ENCODE measurements around the gene SEMA4F.

Gene SEMA4F

GRCh38 chr2:74659462-74659861 lies 5.4 kb downstream of the SEMA4F start:
- DNase-seq: no peak

DNA sequence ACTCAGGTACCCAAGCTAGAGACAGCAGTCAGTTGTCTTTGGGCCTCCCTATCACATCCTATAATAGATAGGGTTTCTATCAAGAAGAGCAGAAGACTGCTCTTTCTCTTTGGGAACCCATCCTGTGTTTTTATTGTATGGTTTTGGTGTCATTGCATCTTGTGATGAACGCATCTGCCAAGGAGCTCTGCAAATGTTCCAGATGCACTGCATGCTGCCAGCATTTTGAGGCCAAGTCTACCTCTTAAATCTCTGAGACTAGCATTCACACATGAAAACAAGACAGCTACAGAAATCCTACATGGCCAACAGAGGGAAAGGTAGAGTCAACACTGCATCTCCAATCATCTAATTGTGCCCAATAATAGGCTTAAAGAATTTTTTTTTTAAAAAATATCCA lies 14.0 kb downstream of the SEMA4F start:
- no peak for DNase-seq

DNA sequence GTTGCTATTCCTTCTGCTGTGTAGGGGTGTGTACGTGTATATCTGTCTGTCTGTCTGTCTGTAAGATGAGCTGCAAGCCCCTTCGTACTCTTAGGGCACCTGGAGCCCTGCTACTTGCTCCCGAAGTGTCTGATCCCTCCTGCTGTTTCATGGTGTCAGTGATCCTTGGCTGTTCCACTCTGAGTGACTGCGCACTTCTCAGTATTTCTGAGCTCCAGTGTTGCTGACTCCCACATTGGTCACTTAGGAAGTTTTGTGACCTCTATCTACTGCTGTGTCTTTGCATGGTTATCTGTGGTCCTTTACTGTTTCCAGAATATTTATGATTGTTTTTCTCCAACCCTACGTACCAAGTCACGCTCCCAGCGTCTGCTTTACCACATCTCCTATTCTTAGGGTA lies 16.2 kb downstream of the SEMA4F start:
- no peak for DNase-seq

DNA sequence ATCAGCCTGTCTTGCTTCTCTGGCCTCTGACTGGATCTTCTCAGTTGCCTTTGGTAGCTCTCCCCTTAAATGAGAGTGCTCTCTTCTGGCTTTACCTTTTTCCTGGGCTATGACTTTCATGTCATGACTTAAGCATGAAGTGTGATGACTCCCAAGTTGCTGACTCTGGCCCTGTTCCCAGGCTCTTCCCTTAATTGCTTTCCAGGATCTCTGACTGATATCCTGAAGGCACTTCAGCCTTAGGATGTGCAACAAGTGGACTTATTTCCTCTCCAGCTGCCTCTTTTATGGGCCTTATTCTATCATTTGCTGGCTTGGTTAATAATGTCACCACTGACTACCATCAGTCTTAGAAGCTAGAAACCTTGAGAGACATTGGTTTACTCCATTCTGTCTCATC lies 17.4 kb downstream of the SEMA4F start:
- DNase-seq: no peak

GRCh38 chr2:74673826-74674528 lies 19.9 kb downstream of the SEMA4F start:
- no peak for DNase-seq

DNA sequence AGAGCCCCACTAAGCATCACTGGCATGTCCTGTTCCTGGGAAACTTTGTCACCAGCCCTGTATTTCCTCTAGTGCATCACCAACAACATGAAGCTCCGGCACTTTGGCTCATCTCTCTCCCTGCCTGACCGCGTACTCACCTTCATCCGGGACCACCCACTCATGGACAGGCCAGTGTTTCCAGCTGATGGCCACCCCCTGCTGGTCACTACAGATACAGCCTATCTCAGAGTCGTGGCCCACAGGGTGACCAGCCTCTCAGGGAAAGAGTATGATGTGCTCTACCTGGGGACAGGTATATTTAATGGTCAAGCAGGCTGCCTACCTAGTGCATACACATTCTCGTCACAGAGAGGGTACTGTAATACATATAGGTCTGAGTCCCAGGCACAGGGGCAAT lies 21.0 kb downstream of the SEMA4F start:
- no peak for DNase-seq

- DNase-seq: no peak
Observed at GRCh38 chr2:74676331-74676730, 22.3 kb downstream of the SEMA4F start.

GRCh38 chr2:74679615-74680014 lies 25.6 kb downstream of the SEMA4F start:
- no peak for DNase-seq

DNA sequence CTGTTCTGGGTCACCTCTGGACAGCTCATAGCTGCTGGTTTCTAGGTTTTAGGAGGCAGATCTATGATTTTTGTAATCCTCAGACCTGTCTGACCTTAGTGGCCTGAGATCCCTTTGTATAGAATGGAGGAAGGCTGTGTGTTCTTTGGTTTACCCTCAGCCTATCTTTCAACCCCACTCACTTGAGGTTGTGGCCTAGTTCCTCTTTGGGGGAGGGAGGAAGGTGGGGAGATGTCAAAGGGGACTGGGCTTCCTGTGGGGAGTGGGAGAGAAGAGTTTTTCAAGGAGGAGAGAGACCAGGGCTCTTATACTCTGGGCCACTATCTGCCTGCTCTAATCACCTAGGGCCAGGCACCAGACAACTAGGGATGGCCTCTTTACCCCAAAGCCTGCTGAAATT lies 28.5 kb downstream of the SEMA4F start:
- no peak for DNase-seq

GRCh38 chr2:74685408-74685807 lies 31.4 kb downstream of the SEMA4F start:
- DNase-seq: no peak

GRCh38 chr2:74688881-74689280 lies 34.8 kb downstream of the SEMA4F start:
- no peak for DNase-seq

GRCh38 chr2:74689671-74690070 lies 35.6 kb downstream of the SEMA4F start:
- DNase-seq: no peak

- DNase-seq: peak; percentile 51
Observed at GRCh38 chr2:74690571-74690970, 36.5 kb downstream of the SEMA4F start.

DNA sequence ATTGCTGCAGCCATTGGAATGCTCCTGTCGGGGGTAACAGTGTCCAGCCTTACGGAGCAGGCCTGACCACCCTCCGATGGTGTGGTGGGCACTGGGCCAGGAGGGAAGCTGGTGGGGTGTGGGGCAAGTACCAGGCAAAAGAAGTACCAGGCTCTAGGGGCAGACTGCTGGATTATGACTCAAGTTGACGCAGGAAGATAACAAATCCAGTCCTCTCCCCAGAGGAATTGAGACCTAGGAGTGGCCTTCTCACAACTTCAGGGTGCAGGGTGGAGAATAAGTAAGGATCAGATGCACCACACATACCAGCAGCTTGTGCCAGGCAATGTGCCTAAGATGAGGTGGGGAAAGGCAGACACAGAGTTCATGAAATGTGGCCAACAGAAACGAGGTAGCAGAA lies 37.9 kb downstream of the SEMA4F start:
- no peak for DNase-seq

GRCh38 chr2:74693213-74693612 lies 39.2 kb downstream of the SEMA4F start:
- no peak for DNase-seq

DNA sequence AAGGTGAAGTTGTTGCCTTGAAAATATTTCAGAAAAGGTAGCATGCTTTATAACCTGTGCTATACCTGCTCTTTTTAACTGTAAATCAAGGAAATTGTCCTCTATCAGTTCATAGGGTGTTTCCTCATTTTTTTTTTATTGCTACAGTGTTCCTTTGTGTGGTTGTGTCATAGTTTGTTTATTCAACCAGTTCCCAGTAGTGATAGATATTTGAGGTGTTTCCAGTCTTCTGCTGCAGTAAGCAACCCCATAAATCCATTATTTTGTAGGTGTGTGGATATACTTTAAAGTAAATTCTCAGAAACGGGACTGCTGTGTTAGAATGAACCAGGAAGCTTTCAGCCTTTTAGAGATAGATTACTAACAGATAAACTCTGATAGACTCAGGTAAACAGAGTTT lies 39.6 kb downstream of the SEMA4F start:
- no peak for DNase-seq

DNA sequence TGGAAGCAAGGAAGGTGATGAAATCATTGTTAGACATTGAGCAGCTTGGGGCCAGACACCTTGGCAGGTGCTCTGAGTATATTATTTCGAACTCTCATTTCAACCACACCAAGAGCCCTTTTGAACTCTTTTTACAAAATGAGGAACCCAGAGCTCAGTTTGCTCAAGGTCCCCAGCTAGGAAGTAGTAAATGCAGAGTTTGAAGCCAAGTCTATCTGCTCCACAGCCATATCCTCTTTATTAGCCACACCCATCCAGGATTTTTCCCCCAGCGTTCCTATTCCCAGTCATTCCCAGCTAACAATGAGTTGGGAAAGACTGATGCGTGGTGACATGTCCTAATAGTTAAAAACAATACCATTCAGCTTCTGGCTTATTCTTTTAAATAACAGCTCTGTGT lies 40.2 kb downstream of the SEMA4F start:
- DNase-seq: no peak

DNA sequence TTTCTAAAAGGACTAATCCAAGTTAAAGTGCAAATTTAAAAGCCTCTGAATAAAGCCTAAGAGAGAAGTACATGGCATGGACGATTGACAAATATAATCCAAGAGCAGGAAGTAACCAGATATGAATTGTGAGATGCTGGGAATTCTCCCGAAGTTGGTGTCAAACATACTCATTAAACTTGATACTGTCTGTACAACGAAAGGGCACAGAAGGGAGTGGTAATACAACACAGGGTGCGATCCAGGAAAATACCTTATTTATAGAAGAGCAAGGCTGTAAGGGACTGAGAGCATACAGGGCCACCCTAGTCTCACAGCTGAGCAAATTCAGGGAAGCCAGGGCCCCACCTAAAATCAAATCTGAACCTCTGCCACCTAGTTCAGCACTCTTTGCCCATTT lies 41.6 kb downstream of the SEMA4F start:
- DNase-seq: no peak

DNA sequence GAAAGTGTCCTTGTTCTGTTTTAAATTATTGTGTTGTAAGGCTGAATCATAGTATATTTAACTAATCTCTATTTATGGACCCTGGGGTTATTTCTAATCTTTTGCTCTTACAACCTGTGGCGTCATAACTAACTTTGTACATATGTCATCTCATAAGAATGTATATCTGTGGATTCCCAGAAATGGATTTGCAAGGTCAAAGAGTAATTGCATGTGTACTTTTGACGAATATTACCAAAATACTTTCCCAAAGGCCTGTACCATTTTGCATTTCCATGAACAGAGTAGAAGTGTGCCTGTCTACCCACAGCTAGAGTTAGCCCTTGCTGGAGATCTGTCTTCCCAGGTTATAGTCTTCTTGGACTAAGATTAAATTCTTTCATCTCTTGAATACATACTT lies 42.8 kb downstream of the SEMA4F start:
- no peak for DNase-seq

DNA sequence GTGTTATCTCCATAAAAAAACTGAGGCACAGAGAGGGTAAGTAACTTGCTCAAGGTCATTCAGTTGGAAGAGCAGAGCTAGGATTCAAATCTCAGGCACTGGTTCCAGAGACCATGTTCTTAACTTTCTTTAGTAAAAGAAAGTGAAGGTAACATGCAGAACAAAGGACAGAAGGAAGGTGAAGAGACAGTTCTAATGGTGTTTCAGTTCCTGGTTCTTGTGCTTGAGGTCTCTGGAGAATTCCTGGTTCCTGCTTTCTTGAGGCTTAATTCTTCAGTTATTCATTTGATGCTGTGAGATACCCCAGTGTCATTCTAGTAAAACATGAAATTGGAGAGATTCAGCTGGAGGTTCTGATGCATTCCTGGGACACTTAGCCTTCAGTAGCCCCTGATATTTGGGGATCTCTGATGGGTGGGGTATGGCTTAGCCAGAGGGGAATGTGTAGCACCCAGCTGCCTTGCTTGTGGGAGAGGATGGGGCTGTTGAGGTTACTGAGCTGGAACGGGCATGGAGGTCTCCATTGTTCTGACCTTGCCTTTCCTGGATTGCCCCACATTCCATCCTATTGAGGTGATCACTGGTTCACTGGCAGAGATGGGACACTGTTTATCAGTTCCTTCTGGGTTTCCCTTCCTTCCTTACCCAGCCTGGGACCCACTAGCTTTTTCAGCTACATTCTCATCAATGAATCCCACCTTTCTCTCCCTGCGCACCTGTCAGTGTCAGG lies 46.8 kb downstream of the SEMA4F start:
- no peak for DNase-seq

DNA sequence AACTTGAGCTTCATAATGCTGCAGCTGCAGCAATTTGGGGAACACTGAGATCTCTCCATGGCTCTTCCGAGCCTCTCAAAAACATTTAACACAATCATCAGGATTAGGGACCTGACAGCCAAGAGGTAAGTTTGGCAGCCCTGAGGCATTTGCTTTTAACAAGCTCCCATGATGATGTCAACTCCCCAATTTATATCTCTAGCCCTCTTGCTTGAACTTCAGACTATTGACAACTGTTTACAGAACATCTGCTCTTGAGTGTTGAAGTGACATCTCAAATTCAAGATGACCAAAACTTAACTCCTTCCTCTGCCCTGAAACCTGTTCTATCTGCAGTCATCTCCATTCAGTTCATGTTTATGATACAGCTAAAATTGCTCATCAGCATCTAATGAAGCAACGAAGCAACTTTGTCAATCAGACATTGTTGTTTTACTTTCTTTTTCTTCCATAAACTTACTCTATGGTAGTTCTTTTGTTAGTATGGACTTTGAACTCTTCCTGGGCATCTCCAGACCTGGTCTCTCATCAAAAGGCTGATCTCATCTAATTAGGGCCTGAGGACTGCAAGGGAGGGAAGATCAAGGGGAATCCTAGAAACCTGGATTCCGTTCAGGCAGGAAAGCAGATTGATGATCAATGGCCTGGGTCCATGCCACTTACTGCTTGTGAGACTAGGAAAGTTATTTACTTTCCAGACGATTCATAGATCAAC lies 48.1 kb downstream of the SEMA4F start:
- DNase-seq: no peak

DNA sequence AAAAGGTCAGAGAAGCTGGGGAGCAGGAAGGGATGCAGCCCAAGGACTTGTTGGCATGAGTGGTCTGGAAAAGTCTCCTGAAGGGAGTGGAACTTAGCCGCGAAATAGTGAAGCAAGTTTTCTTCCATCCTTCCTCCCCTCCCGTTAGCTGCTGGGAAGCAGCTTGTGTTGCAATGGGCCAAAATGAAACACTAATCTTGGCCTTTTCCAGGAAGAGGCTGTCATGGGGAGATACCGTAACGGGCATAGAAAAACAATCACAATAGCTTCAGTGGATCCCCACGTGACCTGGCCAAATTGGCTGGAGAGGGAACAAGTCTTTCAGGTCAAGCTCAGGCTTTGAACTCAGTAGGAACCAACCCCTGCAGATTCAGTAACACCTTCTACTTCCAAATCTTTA lies 49.3 kb downstream of the SEMA4F start:
- DNase-seq: no peak

DNA sequence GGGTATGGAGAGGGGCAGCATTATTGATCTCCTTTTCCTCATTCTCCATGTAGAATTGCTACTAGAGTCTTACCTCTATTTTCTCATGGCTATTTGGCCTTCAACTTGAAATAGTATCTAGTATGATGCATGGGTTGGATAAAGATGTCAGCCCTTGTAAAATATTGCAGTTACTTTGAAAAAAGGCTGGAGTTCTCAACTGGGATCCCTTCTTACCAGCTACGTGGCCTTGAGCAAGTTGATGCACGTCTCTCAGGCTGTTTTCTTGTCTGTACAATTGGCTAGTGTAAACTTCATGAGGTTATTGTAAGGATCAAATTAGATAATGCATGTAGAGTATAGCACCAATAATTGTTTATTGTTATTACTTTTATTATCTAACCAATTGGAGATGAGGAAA lies 50.2 kb downstream of the SEMA4F start:
- no peak for DNase-seq

- DNase-seq: no peak
Observed at GRCh38 chr2:74706741-74707140, 52.7 kb downstream of the SEMA4F start.

Data from NCI-H1694 (cell line).